NOMO-1 treated with DMSO at 0.1 percent for 48 hours (cell line): ENCODE measurements around the gene FBXO42.

Source experiments
- DNase-seq: peaks from one replicate; lab custom pipeline; 2025; ENCODE audit not compliant: unreplicated experiment; lab: John Stamatoyannopoulos, UW

The FBXO42 gene

GRCh38 chr1:16244650-16245285, 107.5 kb downstream of the FBXO42 start:
- DNase-seq: no peak

DNA sequence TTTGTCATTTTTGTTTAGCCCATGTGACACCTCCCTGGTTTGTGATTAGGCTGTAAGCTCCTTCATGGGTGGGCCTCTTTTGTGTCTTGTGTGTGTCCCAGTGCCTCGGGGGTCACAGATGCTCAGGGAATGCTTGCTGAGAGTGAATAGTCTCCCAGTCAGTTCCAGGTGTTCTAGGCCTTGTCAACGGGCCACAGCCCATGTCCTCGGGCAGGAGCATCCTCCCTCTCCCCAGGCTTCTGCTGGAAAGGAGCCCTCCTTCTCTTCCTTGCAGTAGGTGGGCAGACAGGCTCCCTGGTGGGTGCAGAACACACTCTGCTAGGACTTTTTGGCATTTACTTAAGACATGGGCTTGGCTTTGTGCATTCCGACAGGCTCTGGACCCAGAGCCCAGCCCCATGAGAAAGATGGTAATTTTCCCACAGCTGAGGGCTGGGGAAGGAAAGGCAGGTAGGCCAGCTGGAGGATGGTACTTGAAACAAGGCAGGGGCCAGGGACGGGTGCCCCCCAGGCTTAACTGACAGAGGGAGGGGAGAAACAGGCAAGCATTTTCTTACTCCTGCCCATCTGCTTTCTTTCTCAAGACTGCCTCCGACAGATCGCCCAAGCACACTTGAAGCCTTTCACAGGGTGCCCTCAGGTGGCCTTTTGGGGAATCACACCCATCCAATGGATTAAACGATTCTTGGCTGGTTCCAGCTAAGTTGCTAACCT, 108.2 kb downstream of the FBXO42 start:
- DNase-seq: peak; percentile 63

DNA sequence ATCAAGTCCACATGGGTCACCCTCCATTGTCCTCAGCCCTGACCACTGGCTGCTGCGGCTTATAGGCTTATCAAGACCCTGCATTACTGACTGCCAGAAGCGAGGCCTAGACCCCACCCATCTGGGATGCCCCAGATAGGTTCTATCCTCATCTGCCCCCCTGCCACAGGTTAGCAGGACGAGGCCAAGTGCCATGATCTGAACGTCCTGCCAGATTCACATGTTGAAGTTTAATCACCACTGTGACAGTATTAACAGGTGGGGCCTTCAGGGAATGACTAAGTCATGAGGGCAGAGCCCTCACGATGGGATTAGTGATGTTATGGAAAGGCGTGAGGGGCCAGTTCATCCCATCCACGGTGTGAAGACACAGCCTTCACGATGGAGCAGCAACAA, 109.1 kb downstream of the FBXO42 start:
- no peak for DNase-seq

GRCh38 chr1:16242556-16243214, 109.6 kb downstream of the FBXO42 start:
- DNase-seq: no peak

GRCh38 chr1:16241221-16241708, 111.0 kb downstream of the FBXO42 start:
- DNase-seq: no peak

DNA sequence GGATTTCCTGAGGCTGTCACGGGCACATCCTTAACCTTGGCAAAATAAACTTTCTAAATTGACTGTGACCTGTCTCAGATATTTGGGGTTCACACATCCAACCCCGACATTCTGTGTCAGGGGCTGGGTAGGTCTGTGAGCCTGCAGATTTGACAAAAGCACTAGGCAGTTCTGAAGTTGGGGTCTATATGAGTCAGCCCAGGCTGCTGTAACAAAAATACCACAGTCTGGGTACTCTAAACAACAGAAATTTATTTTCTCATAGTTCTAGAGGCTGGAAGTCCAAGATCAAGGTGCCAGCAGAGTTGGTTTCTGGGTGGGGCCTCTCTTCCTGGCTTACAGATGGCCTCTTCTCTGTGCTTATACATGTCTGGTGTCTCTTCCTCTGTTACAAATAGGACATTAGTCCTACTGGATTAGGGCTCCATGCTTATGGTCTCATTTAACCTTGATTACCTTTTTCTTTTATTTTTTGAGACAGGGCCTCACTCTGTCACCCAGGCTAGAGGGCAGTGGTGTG, 112.2 kb downstream of the FBXO42 start:
- no peak for DNase-seq

- DNase-seq: no peak
Observed at GRCh38 chr1:16237343-16237830, 114.9 kb downstream of the FBXO42 start.

- peak; percentile 85 for DNase-seq
Observed at GRCh38 chr1:16236511-16237342, 115.6 kb downstream of the FBXO42 start, which contains the start of gene CPLANE2. CPLANE2 (minus strand) TSS chr1:16237183; CDS start chr1:16236742, 441 bp downstream.

DNA sequence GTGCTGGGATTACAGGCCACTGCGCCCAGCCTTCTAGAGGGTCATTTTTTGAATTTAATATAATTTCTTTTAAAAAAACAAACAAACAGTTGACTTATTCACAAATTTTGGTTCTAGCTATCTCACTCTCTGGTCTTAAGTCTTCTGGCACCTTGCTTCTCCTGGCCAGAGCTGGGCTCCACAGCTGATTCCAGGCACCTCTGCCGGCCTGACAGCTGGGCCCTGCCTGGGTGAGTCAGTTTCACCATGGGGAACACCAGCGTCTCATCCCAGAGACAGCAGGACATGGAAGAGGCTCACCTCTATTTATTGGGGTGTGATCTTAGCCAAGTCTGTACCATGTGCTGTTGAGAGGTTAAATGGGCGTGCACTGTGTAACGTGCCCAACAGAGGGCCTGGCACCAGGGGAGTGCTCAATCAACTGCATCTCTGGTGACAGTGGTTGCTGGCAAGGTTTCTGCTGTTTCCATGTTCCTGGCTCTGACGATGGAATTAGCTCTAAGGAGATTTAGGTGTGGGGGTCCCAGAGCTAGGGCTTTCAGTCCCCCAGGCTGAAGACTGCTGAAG, 116.3 kb downstream of the FBXO42 start:
- DNase-seq: peak; percentile 21

DNA sequence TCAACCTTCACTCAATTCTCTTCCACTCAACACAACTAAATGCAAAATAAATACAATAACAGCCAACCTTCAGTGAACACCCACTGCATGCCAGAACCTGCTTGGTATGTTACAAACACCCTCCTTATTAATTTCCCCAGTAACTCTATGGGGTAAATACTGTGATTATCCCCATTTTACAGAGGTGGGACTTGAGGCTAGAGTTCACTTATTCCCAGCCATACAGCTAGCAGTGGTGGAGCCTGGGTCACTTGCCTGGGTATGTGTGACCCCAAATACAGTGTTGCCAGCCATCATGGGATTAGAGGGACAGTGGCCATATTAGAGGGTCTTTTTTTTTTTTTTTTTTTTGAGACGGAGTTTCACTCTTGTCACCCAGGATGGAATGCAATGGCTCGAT, 116.9 kb downstream of the FBXO42 start:
- DNase-seq: no peak

GRCh38 chr1:16233431-16233830, 118.8 kb downstream of the FBXO42 start:
- DNase-seq: no peak

- DNase-seq: no peak
Observed at GRCh38 chr1:16232316-16232710, 120.0 kb downstream of the FBXO42 start.

DNA sequence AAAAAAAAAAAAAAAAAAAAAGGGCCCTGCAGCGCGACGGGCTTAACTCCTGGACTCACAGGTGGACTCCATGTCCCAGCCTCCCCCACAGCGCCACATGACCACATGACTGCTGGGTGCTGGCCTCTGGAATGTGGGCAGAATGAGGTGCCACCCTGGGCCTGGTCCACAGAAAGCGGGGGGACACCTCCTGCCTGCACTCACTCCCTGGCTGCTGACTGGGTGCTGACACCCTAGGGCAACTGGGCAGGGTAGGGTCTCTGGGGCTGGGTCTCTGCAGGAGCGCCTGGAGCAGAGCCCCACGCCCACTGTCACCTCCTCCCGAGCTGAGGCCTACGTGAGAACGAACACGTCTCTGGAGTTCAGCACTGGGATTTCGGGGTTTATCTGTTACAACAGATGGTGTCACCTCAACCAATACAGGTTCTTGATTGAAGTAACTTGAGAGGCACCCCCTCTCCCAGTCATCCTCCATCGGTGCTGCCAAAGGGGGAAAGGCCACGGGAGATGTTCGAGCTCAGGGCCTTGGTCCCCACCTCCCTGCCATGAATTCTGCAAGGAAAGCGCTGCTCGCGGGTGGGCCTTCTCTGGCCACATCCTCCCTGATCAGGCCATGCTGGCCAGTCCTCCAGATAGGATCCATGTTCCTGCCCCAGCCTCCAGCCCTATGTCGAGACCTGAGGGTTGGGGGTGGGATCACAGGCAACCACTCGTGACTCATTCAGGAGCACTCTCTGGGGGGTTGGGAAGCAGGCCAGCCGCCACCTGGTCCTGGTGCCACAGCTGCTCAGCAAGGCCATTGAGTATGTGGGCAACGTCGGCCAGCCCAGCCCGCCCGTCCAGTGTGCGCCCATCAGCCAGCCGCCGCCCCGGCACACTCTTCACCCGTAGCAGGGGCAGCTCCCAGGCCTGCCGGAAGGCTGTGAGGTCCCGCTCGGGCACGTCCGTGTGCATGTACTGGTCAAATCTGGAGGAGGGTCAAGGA, 120.7 kb downstream of the FBXO42 start:
- no peak for DNase-seq

GRCh38 chr1:16230744-16231143, 121.5 kb downstream of the FBXO42 start:
- no peak for DNase-seq

GRCh38 chr1:16229976-16230740, 122.1 kb downstream of the FBXO42 start:
- DNase-seq: no peak

GRCh38 chr1:16226490-16227179, 125.6 kb downstream of the FBXO42 start:
- DNase-seq: peak; percentile 21

- DNase-seq: no peak
Observed at GRCh38 chr1:16226129-16226489, 126.2 kb downstream of the FBXO42 start.

GRCh38 chr1:16224472-16224871, 127.8 kb downstream of the FBXO42 start:
- DNase-seq: peak; percentile 1
